Breast epithelium (tissue), 4 donors: Measurements from ENCODE around the gene DOCK6. TPM values are rescaled to one million over a fixed set of nuclear protein-coding genes. Genes with fewer than 3 reads are reported as not detected.

Experiments
- DNase-seq, 2 donors: peaks; one replicate each; pipeline ENCODE4 v3.0.0-alpha.2; 2019; ENCODE audit warnings: low spot score in 2 of 2
- H3K27ac ChIP-seq, 2 donors: fragments of 200-600 bp; sonication (generic) in 1 of 2; one replicate each; pipeline ENCODE4 v1.5.1; 2016 to 2019; ENCODE audit warnings: mild to moderate bottlenecking in 1 of 2
- H3K27me3 ChIP-seq, 2 donors: fragments of 200-600 bp; sonication (generic) in 1 of 2; one replicate each; pipeline versions ENCODE4 v1.5.1 to v1.6.0; 2017 to 2019; ENCODE audit warnings: control low read depth in 1 of 2, mild to moderate bottlenecking in 1 of 2
- H3K36me3 ChIP-seq: fragments of 200-600 bp; one replicate; pipeline ENCODE4 v1.5.1; 2019
- H3K4me1 ChIP-seq, 2 donors: fragments of 200-600 bp; sonication (generic); one replicate each; pipeline ENCODE4 v1.5.1; 2016 to 2019; ENCODE audit warnings: control low read depth in 1 of 2
- H3K4me3 ChIP-seq, 3 donors: fragments of 200-600 bp; sonication (generic); 1 replicate in 2 of 3; 2 replicates in 1 of 3; pipeline ENCODE4 v1.5.1; 2016 to 2019; ENCODE audit warnings: mild to moderate bottlenecking in 3 of 3, moderate library complexity in 2 of 3
- H3K9me3 ChIP-seq, 2 donors: fragments of 200-600 bp; sonication (generic) in 1 of 2; one replicate each; pipeline ENCODE4 v1.5.1; 2016 to 2019; ENCODE audit warnings: control low read depth in 1 of 2
- CTCF ChIP-seq, 3 donors: fragments of 450-650 bp; IDR thresholded peaks; one replicate each; pipeline ENCODE4 v1.5.1; 2016 to 2017; ENCODE audit warnings: antibody characterized with exemption in 3 of 3, mild to moderate bottlenecking in 3 of 3, moderate library complexity in 3 of 3
- POLR2A ChIP-seq: fragments of 450-650 bp; IDR thresholded peaks from one replicate; pipeline ENCODE4 v1.6.1; 2016; ENCODE audit warnings: antibody characterized with exemption, mild to moderate bottlenecking, moderate library complexity
- POLR2AphosphoS5 ChIP-seq, 3 donors: sonication (generic); formaldehyde crosslinking; IDR thresholded peaks; one replicate each; pipeline ENCODE4 v1.6.1; 2017; ENCODE audit warnings: antibody characterized with exemption in 3 of 3
- intact Hi-C: fragments of 100-400 bp; cut with DNase I; formaldehyde crosslinking; loops from one replicate; pipeline ENCODE4 v1.15.1; 2023; ENCODE audit warnings: low total_unique reads
- total RNA-seq, 3 donors: library from RNA; depleted of rRNA; stranded (reverse); fragments of >200 nt; gene quantifications; one replicate each; pipeline ENCODE4 v1.1.0, GENCODE V29; 2016

DOCK6 gene
- total RNA-seq, 3 donors from 2014 or later: 20.9 to 59.3 (median 49.6) TPM

GRCh38 chr19:11251217-11251616 is 11.1 kb downstream of the DOCK6 start:
- Histone ChIP-seq H3K9me3 (no peaks in the 10 kb centered on the region), H3K4me3 (no peak overlapping the region), H3K36me3 (no peaks in the 10 kb centered on the region), H3K27ac (no peak overlapping the region), H3K27me3 (no peaks in the 10 kb centered on the region), H3K4me1 (no peaks in the 10 kb centered on the region)
- DNase-seq: no peak
- TF ChIP-seq CTCF (IDR thresholded peaks at IDR 0.05) (no peak), POLR2A (no peak), POLR2AphosphoS5 (IDR thresholded peaks at IDR 0.05) (no peak)
- intact Hi-C loops: loop anchor here (1.0 kb wide), 1 partner anchor 12 kb away; no protein-coding TSS in a partner anchor

- intact Hi-C loops: no loop called here
- Histone ChIP-seq H3K27ac (peak overlapping the region in 1 of 2 donors; percentile 25), H3K9me3 (no peaks in the 10 kb centered on the region), H3K36me3 (no peaks in the 10 kb centered on the region), H3K4me1 (no peaks in the 10 kb centered on the region), H3K27me3 (no peaks in the 10 kb centered on the region), H3K4me3 (no peak overlapping the region)
- TF ChIP-seq POLR2AphosphoS5 (IDR thresholded peaks at IDR 0.05) (no peak), POLR2A (no peak), CTCF (IDR thresholded peaks at IDR 0.05) (no peak)
- no peak for DNase-seq
Measured at GRCh38 chr19:11248852-11249251, 13.5 kb downstream of the DOCK6 start.

DNA sequence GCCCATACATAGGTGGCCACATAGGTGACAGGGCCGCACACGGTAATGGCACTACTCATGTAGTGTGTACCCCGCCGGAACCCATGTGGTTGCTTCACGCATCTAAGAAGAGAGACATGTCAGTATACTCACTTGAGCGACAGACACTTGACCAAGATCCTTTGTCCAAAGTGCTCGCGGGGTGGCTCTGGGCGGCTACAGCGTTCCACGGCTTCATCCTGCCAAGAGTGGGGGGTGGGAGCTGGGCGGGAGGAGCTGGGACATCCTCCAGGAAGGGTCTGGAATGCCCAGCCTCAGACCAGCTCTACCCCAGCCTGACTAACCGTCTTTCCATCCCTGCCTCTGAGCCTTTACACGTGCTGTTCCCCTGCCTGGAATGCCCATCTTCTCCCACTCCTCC is 14.4 kb downstream of the DOCK6 start:
- Histone ChIP-seq H3K4me1 (no peaks in the 10 kb centered on the region), H3K27ac (peak overlapping the region; percentile 15 to 78), H3K4me3 (no peak overlapping the region), H3K9me3 (no peaks in the 10 kb centered on the region), H3K27me3 (no peaks in the 10 kb centered on the region), H3K36me3 (no peaks in the 10 kb centered on the region)
- no peak for DNase-seq
- TF ChIP-seq CTCF (IDR thresholded peaks at IDR 0.05): no peak
- intact Hi-C loops: no loop called here

GRCh38 chr19:11247391-11247790 is 14.9 kb downstream of the DOCK6 start:
- Histone ChIP-seq H3K36me3 (no peaks in the 10 kb centered on the region), H3K9me3 (no peaks in the 10 kb centered on the region), H3K4me3 (no peak overlapping the region), H3K4me1 (no peaks in the 10 kb centered on the region), H3K27ac (peak overlapping the region; percentile 15 to 78), H3K27me3 (no peaks in the 10 kb centered on the region)
- intact Hi-C loops: no loop called here
- no peak for DNase-seq
- TF ChIP-seq POLR2AphosphoS5 (IDR thresholded peaks at IDR 0.05) (peak in 2 of 3 donors; percentile 46 to 57), CTCF (IDR thresholded peaks at IDR 0.05) (no peak)

DNA sequence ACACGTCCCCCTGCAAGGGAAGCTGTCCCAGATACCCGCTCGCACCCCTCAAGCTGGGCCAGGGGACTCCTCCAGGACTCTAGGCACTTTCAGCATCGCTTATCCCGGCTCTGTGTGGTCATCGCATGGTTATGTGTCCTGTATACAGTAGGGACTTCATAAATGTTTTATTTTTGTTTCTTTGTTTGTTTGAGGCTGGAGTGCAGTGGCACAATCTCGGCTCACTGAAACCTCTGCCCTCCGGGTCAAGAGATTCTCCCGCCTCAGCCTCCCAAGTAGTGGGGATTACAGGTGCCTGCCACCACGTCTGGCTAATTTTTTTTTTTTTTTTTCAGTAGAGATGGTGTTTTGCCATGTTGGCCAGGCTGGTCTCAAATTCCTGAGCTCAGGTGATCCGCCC is 15.4 kb downstream of the DOCK6 start:
- no peak for DNase-seq
- H3K27me3 ChIP-seq: no peaks in the 10 kb centered on the region
- intact Hi-C loops: no loop called here
- peak overlapping the region in 1 of 2 donors; percentile 78 for H3K27ac ChIP-seq
- H3K9me3 ChIP-seq: no peaks in the 10 kb centered on the region
- no peak overlapping the region for H3K4me3 ChIP-seq
- H3K4me1 ChIP-seq: no peaks in the 10 kb centered on the region
- TF ChIP-seq POLR2A (no peak), CTCF (IDR thresholded peaks at IDR 0.05) (no peak), POLR2AphosphoS5 (IDR thresholded peaks at IDR 0.05) (no peak)
- H3K36me3 ChIP-seq: no peaks in the 10 kb centered on the region
